Measurements from ENCODE around the gene CSNK1G3.
"Not testable (repeated sequence)": the region's sequence is repeated elsewhere in the genome, so short reads cannot be mapped to it uniquely, and the experiment has no call there.

The CSNK1G3 gene

DNA sequence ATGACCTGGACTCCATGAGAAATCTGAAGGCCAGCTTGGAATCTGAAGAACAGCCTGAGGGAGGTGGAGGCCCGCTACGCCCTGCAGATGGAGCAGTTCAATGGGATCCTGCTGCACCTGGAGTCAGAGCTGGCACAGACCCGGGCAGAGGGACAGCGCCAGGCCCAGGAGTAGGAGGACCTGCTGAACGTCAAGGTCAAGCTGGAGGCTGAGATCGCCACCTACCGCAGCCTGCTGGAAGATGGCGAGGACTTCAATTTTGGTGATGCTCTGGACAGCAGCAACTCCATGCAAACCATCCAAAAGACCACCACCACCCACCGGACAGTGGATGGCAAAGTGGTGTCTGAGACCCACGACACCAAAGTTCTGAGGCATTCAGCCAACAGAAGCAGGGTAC, 125.1 kb downstream of the CSNK1G3 start:
- DNase-seq (ENCODE audit: low read depth, low spot score): not testable (repeated sequence)

DNA sequence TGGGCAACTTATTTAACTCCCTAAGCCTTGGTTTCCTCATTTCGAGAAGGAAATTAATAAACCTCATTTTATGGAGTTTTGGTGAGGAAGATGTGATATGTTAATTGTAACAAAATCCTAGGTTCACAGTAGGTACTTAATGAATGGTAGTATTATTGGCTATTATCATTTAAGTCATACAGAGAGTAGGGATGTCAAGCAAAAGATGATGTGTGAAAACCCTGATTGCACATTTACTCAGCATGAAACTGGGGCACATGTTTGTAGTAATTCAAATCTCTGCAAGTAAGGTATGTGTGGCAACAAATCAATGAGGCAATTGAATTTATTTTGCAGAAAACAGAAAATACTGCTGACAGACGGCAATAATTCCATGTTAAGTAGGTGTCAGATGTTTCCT, 127.3 kb downstream of the CSNK1G3 start:
- no peak for DNase-seq (ENCODE audit: low read depth, low spot score)

DNA sequence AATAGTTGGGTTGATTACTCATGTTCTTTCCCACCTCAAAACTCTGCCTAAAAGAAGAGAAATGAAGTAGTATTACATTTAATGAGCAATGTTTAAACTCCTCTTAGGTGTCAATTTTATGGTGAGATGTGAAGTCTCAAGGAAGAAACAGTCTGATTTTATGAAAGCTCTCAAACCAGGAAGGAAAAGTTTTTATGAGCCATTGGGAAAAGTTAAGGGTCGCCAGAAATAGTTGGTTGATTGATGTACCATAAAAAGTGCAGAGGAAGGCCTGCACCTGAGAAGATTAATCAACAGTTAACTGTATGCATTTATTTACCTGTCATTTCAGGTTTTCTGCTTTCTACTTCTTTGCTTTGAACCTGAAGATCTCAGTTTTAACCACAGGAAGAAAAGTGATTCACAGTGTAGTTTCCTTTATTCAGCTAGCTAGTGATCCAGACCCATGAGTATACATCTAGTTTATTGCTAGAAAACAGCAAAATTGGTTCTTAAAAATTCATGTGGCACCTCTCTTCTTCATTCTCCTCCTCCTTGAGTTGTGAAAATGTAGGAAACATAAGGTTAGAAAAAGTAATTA, 133.1 kb downstream of the CSNK1G3 start:
- no peak for DNase-seq (ENCODE audit: low read depth, low spot score)

DNA sequence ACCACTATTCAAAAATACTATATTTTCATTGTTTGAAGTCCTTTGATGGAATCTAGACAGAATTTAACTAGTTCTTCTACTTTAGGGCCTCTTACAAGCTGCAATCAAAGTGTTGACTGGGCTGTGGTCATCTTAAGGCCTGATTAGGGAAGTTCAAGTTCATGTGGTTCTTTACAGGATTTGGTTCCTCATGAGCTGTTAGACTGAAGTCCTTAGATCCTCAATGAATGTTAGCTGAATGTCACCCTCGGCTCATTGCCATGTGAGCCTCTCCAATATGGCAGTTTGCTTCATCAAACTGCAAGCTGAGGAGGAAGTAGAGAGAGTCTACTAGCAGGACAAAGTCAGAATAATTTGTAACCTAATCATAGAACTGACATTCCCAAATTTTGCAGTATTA, 135.1 kb downstream of the CSNK1G3 start:
- DNase-seq (ENCODE audit: low read depth, low spot score): no peak

DNA sequence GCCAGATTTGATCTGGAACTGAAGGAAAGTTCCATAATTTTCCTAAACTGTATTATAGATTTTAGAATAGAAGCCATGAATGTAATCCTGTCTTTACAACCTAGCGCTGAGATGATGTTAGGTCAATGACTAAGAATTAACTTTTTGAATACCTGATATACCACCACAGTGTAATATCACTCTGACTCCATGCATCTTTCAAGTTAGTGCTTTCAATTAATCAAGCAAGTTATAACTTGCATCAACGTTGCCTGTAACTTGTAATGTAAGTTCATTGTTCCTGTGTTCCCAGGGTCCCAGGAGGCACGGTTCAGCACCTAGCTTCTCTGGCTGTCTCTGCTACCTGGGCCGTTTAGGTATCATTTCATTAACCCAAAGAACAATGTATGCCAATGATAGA, 139.3 kb downstream of the CSNK1G3 start:
- no peak for DNase-seq (ENCODE audit: low read depth, low spot score)

DNA sequence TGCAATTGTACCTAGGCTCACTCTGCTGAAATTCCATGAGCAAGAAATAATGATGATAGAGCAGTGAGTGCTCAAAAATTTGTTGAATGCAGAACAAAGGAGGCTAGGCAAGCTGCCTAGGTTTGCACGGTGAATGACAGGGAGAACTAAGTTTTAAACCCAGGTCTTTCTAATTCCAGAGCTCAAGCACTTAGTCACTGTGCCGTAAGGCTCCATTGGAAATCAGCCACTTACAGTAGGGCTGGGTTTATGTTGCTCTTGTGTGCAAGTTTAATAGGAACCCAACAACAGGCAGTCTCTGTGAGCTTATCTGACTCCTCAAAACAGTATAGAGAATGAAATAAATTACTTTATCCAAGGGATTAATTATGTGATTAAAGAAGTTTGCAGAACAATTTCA, 147.0 kb downstream of the CSNK1G3 start:
- no peak for DNase-seq (ENCODE audit: low read depth, low spot score)

DNA sequence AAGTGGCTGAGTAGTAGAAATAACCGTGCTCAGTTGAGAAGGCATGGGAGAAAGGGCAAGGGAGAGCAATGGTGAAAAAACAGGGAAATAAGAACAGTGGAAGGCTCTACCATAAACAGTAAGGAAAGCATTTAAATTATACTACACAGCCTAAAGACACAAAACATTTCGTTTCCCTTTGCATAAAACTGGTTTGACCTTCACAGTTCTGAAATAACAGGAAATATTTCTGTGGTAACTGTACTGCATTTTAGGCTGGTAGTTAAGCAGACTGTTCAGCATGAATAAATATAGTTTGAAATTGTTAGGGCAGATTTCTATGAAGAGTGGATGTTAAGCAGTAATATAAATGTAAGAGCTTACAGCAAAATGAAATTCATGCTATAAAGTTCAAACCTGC, 147.5 kb downstream of the CSNK1G3 start:
- DNase-seq (ENCODE audit: low read depth, low spot score): no peak

DNA sequence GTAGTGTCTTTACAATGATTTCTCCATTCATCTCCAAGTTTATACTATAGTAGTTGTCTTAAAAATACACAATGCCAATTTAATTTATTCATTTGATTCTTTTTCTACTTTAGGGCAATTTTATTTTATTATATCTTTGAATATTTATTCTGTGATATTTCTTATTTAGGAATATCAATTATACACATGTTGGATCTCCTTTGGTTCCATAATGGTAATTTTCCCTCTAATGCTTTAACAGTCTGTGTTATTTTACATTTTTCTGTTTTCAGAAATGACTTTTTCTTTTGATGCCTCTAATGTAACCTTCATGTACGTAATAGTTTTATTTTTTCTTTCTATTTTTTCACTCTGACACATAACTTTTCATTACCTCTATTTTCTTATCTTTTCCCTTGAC, 153.0 kb downstream of the CSNK1G3 start:
- no peak for DNase-seq (ENCODE audit: low read depth, low spot score)

DNA sequence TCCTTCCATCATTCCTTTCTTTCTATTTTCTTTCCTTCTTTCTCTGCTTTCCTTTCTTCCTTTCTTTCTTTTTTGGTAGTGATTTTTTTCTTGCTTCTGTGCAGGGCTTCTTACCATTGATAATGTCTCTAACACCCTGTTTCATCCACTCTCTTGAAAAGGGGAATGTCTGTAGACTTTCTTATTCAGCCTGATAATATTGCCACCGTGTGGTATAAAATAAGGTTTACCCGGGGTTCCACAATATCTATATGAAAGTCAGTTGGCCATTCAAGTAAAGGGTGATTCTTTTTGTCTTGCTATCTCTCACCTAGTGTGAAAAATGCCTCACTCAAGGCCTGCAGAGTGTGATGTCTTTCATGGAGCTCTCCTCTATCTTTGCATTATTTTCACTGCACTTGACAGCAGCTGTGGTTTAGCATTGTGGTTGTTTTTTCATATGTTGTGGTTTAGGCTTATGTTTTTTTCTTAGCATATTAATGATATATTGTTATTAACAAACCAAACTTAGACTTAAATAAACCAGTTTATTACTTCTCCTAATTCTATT, 153.9 kb downstream of the CSNK1G3 start:
- DNase-seq (ENCODE audit: low read depth, low spot score): no peak

Data from iPS DF 19.7 (cell line).